HG03196 (cell line): Measurements from ENCODE around the gene TRIM38.
"Not testable (repeated sequence)": the region's sequence is repeated elsewhere in the genome, so short reads cannot be mapped to it uniquely, and the experiment has no call there.

Source experiments
- ATAC-seq: cut with Tn5 transposase; IDR thresholded peaks from one replicate; pipeline ENCODE4 v1.9.1; 2021; ENCODE audit not compliant: unreplicated experiment

Gene TRIM38

DNA sequence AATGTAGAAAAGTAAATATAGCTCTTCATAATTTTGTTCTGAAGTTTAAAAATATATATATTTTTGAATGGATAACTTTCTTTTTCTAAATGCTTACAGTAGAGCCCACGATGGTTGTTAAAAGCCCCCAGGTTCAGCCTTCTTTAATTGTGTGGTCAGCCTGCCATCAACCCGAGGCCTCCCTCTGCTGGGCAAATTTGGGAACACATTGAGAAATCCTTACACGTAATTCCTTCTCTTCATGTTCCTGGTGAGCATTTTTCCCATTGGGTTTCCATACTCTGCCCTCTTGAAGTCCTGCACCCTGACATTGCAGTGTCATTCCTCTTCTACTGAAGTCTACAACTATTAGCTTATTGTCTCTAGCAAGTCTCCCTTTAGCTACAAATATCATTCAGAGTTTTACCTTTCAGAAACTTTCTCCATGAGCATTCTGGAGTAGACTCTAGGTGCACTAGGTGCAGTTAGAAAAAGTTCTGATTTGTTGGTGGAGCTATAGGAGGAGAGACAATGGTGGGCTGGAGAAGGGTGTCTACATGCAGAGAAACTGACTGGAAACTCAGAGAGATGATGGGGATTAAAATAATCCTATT, 40.6 kb downstream of the TRIM38 start:
- ATAC-seq: no peak

DNA sequence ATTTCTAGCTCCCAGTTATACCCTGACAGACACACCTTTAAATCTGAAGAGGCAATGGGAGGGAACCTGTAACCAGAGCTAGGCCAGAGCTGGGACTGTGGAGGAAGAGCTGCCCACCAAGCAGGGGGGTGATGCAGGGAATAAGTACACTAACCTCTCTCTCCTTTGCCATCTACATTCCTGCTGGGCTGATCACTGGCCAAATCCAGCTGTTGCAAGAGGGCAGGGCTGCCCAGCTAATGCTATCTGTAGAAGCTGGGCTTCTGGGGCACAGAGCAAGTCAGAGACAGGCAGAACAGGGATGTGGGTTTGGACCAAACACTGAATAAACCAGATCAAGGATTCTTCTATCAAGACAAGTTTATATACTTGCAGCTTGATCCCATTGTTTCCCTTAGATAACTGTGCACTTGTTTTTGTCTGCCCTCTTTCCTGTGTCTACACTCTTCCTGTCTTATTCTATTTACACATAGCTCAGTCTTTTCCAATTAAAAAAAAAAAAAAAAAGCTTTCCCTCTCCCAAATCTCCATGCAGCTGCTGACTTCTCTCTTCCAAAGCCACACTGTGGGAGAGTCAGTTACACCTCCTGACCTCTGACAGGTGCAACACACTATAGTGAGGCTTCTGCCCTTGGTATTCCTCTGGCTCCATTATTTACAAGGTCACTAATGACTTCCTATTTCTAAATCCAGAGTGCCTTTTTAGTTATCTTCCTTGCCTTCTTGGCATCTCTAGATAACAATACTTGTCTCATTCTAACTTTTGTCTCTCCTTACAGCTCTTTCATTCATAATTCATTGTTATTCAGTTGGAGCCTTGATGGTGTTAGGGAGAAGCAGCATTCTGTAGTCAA, 43.7 kb downstream of the TRIM38 start:
- no peak for ATAC-seq

DNA sequence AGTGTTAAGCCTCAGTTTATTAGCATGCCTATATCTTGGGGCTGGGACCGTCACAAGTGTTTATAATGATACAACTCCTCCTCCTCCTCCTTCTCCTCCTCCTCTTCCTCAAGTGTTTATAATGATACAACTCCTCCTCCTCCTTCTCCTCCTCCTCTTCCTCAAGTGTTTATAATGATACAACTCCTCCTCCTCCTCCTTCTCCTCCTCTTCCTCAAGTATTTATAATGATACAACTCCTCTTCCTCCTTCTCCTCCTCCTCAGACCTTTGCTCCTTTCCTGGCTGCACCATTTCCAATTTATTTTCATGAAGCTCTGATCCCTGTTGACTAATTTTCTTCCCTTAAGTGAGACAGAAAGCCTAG, 44.3 kb downstream of the TRIM38 start:
- not testable (repeated sequence) for ATAC-seq

DNA sequence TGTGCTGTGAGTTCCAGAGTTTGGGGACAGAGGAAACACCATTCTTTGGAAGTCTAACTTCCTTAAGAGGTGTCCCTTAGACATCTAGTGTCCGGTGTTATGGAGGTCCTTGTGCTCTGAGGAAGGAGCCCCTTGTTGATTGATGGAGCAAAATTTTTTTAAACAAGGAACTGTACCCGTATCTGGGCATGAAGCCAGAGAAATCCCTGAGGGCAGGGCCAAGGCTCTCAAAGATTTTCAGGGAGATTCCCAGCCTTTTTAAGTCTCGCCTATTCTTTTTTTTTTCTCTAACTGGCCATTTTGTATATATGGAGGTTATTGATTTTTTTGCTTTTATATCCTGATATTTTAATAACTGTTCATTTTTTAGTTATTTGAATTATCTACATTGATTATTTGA, 45.9 kb downstream of the TRIM38 start:
- ATAC-seq: no peak

DNA sequence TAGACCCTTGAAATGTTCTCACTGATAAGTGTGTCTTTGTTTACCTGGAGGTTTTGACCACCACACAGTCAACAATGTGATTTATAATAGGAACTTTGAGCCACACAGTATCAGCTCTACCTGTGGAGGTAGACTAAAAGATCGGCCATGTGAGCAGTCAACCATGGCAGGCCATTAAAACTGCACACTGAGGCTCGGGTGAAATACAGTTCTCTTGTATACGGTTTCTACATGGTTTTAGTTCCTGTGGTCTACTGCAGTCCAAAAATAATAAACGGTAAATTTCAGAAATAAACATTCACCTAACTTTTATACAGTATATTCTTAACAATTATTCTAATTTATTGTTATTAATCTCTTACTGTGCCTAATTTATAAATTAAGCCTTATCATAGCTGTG, 47.2 kb downstream of the TRIM38 start:
- no peak for ATAC-seq

DNA sequence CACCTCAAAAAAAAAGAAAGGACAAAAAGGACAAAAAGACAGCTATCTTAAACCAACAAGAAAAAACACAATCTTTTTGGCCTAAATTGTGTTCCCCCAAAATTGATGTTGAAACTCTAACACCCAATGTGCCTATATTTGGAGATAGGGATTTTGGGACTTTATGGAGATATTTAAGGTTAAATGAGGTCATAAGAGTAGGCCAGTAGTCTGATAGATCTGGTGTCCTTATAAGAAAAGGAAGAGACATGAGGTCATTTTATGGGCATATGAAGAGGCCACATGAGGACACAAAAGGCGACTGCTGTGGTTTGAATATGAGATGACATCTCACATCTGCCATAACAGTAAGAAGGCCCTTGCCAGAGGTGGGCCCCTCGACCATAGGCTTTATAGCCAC, 49.5 kb downstream of the TRIM38 start:
- no peak for ATAC-seq

DNA sequence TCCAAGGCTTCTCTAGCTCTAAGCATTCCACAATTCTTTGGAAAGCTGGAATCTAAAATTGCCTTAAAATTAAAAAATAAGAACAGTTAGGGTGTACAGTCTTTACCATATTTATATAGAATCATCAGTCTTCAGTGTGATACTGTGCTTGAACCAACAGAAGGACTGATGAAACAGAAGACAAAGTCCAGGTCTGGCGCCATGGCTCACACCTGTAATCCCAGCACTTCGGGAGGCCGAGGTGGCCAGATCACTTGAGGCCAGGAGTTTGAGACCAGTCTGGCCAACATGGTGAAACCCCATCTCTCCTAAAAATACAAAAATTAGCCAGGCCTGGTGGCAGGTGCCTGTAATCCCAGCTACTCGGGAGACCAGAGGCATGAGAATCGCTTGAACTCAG, 51.8 kb downstream of the TRIM38 start:
- ATAC-seq: not testable (repeated sequence)

DNA sequence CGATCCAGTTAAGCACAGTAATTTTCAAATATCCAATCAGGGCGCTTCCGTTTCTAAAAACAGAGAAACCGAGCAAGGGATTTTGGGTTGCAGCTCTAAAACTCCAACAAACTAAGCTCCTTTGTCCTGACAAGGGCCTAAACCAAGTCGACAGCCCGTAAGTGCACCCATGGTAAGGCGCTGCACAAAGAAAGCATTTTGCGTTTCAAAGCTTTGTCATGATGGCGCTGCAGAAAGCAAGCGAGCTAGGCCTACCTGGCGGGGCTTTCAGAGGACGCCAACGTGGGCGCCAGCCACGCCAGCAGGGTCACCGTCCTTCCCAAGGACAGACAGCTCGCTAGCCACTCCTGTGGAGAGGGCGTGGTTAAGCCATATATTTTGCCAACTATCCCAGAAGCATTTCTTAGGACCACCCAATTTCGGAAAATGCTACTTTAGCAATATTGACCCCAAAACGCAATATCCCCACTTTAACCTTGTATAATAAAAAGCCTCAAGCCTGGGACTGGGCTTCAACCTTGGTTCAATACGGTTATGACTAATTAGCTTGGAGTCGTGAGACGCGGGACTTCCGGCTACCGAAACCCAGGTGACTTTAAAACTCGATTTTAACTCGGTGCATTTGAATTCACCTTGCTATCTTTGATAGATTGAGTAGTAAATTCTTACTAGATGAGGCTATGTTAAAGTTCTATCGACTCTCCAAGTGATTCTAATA, 53.8 kb downstream of the TRIM38 start:
- no peak for ATAC-seq

DNA sequence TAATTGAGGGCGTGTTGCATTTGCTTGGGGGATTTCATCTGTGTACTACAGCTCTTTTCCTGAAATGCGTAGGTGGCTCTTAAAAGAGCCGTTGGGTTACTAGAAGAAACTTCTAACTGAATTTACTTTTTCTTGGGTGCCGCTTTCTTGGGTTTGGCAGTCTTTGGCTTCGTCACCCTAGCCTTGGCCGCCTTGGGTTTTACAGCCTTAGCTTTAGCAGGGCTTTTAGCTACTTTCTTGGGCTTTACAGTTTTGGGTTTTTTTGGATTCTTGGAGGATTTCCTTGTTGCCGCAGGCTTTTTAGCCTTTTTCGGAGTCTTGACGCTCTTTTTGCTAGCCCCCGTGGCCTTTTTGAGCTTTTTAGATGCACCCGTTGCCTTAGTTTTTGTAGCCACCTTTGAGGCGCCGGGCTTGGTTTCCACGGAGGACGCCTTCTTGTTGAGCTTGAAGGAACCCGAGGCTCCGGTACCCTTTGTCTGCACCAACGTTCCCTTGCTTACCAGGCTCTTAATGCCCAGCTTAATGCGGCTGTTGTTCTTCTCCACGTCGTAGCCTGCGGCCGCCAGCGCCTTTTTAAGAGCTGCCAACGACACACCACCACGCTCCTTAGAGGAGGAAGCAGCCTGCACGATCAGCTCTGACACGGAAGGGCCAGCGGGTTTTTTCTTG, 54.5 kb downstream of the TRIM38 start:
- ATAC-seq: no peak

DNA sequence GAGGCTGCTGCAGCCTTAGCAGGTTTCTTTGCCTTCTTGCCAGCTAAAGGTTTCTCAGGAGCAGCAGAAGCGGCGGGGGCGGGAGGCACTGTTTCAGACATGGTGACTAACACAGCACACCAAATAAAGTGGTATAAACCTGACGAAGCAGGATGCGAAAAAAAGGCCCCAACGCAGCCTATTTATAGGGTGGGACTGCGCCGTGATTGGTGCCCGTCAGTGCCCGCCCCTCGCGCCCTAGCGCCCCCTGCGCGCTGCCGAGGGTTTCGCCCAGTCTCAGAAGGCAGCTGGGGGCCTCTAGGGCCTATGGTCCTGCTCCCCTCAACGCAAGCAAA, 55.0 kb downstream of the TRIM38 start:
- ATAC-seq: no peak

DNA sequence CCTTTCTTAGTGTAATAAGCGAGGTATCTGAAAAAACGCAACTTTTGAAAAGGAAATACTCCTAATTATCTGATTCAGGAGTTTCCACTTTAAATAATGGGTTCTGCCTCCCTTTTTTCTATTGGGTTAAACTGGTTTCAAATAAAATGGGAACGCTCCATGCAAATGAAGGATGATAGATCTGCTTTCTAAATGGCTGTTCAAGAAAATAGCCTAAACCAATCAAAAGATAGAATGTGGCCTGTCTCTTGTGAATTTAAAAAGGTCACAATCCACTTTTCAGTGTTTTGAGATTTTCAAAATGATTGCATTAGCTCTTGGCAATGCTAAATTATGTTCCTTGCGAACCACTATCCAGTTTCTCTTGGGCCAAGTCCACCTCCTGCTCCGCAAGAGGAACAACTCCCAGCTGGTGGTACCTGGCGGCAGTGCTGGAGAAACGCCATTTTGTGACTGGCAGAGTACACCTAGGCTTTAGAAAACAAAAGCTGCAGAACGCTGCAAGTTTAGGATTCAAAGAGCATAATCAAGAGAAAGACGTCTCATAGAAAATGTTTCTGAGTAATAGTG, 56.7 kb downstream of the TRIM38 start:
- ATAC-seq: no peak

DNA sequence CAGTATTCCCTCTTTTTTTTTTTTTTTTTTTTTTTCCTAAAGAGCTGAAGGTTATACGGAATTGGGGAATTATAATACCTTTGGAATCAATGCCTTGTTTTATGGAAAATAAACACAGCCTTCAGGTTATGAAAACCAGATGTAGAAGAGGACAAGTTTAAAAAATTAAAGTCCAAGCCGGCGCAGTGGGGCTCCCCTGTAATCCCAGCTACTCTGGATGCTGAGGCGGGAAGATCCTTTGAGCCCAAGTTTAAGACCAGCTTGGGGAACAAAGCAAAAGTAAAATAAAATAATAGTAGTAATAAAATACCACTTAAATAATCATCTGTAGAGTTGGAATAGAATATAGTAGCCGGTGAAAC, 57.3 kb downstream of the TRIM38 start:
- ATAC-seq: no peak

DNA sequence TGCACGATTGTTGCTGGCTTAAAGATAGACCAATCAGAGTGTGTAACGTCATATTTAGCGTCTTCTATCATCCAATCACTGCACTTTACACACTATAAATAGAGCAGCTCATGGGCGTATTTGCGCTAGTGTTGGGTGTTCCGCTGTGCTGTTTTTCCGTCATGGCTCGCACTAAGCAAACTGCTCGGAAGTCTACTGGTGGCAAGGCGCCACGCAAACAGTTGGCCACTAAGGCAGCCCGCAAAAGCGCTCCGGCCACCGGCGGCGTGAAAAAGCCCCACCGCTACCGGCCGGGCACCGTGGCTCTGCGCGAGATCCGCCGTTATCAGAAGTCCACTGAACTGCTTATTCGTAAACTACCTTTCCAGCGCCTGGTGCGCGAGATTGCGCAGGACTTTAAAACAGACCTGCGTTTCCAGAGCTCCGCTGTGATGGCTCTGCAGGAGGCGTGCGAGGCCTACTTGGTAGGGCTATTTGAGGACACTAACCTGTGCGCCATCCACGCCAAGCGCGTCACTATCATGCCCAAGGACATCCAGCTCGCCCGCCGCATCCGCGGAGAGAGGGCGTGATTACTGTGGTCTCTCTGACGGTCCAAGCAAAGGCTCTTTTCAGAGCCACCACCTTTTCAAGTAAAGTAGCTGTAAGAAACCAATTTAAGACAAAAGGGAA, 57.9 kb downstream of the TRIM38 start:
- no peak for ATAC-seq

DNA sequence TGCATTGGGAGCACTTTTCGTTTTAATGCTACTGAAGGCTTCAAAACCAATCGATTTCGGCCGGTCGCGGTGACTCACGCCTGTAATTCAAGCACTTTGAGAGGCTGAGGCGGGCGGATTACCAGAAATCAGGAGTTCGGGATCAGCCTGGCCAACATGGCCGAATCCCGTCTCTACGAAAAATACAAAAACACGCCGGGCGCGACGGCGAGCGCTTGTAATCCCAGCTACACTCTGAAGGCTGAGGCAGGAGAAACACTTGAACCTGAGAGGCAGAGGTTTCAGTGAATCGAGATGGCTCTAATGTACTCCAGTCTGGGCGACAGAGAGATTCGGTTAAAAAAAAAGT, 58.4 kb downstream of the TRIM38 start:
- ATAC-seq: no peak

DNA sequence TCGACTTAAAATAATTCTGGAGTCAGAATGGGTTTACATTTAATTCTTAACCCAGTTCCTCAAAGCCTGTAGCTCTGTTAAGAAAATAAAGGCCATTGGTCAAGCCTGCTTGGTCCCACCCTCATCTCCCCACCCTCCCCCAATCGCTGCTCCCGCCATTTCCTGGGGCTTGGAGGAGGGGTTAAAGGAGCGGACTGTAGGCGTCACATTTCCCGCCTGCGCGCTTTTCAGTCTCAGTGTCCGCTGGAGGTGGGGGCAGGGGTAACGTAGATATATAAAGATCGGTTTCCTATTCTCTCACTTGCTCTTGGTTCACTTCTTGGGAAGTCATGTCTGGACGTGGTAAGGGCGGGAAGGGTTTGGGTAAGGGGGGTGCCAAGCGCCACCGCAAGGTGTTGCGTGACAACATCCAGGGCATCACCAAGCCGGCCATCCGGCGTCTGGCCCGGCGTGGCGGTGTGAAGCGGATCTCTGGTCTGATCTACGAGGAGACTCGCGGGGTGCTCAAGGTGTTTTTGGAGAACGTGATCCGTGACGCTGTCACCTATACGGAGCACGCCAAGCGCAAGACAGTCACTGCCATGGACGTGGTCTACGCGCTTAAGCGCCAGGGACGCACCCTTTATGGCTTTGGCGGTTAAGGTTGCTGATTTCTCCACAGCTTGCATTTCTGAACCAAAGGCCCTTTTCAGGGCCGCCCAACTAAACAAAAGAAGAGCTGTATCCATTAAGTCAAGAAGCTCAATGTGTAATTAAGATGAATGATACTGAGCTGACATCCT, 58.9 kb downstream of the TRIM38 start:
- ATAC-seq: peak; percentile 60

DNA sequence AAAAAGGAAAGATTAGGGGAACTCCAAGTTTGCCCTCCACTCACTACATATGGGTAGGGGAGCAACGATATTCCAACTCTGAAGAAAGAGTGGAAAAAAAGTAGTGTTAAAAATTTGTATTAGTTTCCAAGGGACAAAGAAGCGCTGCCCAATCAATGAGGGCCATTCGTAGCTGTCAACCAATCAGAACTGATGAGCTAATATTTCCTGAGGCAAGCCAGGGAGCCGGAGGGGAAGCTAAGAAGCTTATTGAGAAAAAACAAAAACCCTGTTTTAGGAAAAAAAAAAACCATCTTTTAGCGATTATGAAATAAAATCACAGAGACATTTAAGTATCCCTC, 59.5 kb downstream of the TRIM38 start:
- peak; percentile 3 for ATAC-seq

DNA sequence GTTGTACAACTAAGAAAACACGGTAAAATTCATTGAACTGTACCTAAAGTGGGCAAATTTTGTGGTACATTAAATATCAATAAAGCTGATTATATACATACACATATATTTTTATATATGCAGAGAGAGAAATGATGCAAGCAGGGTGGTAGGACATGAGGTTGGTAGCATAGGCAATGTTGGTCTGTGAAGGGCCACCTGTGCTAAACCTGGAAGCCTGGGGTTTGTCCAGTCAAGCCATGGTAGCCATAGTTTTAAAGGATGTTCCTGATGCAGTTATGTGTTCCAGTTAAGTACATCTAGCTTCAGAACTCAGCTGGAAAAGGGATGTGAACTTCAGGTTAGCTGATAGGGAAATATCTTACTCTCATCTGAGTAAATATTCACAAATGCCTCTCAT, 60.1 kb downstream of the TRIM38 start:
- no peak for ATAC-seq

DNA sequence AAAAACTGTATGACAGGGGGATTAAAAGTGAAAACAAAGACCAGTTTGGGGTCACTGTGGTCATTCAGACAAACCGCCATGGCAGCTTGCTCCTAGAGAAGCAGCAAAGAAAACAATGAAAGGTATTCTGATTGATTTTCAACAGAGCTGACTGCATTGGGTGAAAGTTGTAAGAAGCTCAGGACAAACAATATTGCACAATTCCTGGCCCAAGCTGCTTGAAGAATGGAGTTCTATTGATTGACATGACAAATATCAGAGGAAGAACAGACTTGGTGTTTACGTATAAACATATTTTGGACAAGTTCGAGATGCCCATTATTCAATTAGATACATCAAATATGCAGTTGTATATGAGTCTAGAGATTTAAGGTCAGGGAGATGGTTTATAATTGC, 62.0 kb downstream of the TRIM38 start:
- ATAC-seq: no peak

DNA sequence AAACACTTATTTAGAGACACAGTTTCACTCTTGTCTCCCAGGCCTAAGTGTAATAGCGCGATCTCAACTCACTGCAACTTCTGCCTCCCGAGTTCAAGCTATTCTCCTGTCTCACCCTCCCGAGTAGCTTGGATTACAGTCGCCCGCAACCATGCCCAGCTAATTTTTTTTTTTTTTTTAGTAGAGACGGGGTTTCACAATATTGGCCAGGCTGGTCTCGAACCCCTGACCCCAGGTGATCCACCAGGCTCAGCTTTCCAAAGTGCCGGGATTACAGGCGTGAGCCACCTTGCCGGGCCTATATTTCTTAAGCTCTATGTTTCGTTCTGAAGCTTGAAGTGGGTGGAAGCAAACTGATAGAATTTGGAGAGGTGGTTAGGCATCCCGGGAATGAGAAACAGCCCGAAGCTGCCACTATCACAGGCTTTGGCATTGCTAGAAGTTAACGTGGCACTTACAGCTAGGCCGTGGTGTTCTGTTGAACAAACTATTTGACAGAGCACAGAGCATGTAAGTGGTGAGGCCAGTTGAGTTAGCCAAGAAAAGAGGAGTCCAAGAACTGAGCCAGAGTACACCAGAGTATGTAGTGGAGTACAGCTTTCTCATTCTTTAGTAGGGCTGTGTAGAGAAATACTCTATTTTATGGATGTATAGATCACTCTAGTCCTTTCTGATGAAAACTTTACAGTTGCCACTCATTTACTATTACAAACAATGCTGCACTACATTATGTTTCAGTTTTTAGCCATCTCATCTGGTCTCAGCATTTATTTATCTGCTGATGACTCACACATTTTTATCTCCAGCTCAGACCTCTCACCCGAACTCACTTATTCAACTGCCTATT, 62.7 kb downstream of the TRIM38 start:
- no peak for ATAC-seq
